HG03558 (cell line): Measurements from ENCODE around the gene PINK1.
"Not testable (repeated sequence)": the region's sequence is repeated elsewhere in the genome, so short reads cannot be mapped to it uniquely, and the experiment has no call there.

ENCODE experiments used
- ATAC-seq: cut with Tn5 transposase; IDR thresholded peaks from one replicate; pipeline ENCODE4 v1.9.1; 2021; ENCODE audit warnings: moderate number of reproducible peaks; ENCODE audit not compliant: unreplicated experiment; ENCODE audit errors: extremely low read depth

The PINK1 gene

DNA sequence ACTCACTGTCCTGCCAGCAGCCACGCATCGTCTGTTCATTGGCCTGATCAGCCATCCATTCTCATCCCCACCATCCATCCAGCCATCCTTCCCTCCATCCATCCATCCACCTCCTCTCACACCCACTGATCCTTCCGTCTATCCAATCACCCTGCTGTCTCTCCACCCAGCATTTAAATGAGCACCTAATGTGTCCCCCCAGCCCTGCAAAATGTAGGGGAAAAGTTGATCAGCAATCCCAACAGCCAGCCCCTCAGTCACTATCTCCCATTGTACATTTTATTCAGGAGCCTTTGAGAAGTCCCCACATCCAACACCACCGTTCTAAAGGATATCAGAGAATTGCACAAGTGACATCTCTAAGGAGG is 39.0 kb downstream of the PINK1 start:
- ATAC-seq, result no peak

DNA sequence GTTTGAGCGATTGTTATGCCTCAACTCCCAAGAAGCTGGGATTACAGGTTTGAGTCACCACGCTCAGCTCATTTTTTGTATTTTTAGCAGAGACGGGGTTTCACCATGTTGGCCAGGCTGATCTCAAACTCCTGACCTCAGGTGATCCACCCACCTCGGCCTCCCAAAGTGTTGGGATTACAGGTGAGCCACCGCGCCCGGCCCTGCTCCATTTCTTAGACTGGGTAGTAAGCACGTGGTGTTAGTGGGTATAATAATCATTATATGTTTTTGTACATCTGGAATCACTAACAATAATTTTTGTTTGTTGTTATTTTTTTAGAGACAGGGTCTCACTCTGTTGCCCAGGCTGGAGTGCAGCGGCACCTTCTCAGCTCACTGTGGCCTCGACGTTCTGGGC is 40.4 kb downstream of the PINK1 start:
- not testable (repeated sequence) for ATAC-seq

DNA sequence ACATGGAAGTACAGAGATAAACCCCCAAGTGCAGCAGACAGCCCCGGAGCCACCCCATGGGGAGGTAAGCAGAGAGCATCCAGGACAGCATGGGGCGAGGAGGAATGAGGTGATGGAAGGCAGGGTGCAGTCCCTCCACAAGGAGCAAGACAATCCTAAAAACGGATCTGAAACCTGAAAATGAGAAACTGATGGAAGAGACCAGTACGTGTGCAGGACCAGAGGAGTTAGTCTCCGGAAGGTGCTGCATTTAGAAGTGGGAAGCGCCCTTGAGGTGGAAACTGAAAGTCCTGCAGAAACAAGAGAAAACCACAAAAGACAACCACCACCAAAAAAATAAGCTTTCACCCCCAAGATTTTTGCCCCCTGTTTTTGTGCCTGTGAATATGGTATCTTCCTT is 45.3 kb downstream of the PINK1 start:
- ATAC-seq, result no peak

DNA sequence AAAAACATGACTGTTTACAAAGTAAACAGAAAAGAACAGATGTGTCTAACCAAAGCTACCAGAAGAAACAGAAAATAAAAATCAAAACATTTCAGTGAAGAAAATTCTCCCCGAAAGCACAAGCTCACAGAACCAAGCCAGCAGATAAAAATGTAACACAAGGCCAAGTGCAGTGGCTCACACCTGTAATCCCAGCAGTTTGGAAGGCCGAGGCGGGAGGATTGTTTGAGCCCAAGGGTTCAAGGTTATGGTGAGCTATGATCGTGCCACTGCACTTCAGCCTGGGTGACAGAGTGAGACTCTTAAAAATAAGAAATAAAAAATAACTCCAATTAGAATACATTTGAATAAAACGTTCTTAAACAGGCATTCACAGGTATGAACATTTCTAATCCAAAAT is 47.0 kb downstream of the PINK1 start:
- no peak for ATAC-seq

DNA sequence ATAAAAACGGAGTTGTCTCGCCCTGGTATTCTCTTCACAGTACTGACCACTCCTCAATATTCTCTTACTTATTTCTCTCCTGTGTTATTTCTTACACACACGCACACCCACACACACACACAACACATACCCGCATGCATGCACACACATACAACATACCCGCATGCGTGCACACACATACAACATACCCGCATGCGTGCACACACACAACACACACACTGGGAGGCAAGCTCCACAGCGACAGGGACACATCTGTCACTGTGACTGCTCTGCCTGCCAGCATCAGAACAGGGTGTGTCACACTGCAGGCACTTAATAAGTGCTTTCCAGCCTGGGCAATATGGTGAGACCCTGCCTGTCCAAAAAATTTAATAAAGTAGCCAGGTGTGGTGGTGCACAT is 48.7 kb downstream of the PINK1 start:
- no peak for ATAC-seq

DNA sequence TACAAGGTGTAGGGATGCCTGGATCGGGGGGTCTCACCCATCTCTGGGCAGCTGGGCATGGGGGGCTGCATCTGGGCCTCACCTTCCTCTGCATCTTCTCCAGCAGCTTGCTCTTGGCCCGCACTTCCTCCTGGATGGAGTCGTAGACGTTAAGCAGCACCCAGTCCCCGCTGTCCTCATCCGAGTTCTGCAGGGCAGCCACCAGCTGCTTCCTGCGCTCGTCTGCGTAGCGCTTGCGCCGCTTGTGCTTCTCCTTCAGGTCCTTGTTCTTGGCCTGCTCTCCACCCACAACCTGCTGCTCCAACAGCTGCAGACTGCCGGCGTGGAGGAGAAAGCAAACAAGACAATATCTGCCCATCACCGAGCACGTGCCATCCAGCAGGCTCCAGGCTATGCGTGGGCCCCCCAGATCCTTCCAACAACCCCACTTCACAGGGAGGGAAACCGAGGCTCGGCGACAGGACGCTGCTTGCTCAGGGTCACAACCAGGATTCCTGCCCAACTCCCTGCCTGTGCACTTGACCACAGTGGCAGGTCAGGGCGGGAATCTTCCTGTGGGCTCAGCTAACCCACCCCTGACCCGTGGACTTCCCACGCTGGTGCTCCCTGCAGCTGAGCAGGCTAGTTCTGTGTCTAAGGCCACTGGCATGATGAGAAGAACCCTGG is 49.4 kb downstream of the PINK1 start:
- no peak for ATAC-seq

DNA sequence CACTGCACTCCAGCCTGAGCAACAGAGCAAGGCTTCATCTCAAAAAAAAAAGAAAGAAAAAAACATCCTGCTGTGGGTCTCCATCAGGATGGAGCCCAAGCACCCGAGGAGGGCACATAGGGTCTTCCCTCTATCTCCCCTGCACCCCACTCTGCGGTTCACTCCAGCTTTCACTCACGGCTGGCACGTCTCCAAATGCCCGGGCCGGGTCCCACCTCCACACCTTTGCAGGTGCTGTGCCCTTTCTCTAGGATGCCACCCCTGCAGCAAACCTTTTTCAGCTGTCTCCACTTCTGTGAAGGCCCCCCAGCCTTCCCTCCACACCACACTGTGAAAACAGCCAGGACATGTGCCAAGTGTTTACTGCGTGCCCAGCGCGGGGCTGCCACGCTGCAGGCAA is 50.4 kb downstream of the PINK1 start:
- ATAC-seq, result no peak

DNA sequence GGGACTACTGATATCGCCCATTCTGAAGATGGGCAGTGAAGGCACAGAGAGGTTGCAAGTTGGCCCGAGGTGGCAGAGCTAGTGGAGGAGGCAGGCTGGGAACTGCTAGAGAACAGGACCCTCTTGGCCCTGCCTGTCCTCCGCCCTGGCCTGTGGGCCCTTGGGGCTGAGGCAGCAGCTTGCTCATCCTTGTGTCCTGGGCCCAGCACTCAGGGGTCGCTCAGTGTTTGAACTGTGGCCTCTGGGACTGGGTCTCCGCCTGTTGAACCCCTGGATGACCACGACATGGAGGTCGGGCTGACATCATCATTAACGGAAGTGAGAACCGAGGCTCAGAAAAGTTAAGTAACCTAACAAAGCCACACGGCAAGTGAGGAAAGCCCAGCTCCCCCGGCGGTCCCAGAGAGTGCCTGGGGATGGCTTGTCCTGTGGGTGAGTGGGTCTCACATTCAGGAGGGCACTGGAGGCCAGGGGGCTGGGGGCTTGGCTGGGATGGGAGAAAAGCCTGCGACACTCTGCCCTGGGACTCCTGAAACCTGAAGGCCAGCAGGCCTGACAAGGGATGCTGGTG is 50.9 kb downstream of the PINK1 start:
- no peak for ATAC-seq

DNA sequence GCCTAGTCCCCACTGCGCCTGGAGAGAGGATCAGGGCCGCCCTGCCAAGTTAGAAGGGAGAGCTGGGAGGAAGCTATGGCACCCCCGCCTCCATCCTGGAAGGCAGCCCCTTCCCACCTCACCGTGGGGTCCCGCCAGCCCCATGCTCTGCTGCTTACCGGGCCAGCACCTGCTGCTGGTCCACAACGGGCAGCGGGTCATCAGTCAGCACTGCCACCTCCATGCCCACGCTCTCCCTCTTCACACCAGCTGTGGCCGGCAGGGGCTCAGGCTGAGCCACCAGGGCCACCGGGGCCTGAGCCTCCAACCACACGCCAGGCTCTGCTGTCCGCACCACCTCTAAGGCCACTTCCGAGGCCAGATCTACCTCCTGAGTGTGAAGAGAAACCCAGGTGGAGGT is 51.4 kb downstream of the PINK1 start:
- ATAC-seq, result no peak

DNA sequence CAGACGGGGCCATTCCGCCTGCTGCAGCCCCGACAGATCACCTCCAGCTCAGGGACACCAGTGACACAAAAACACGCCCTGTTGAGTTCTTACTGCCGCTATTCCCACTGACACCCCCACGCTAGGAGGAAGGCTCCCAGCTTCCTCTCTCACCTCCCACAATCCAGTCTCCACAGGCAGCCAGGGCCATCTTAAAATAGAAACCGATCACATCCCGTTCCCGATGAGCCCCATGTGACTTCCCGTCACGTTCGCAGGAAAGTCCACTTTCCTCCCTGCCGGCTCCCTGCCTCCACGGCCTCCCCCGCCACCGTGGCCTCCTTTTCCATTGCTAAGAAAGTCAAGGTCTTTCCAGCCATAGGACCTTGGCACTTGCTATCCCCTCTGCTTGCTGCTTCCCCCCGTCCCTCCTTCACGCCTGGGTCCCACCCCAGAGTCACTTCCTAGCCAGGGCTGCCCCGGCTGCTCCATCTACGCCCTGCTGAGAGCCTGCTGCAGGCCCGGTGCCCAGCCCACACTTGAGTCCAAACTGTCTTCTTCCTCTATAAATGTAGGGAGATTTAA is 51.9 kb downstream of the PINK1 start:
- no peak for ATAC-seq

DNA sequence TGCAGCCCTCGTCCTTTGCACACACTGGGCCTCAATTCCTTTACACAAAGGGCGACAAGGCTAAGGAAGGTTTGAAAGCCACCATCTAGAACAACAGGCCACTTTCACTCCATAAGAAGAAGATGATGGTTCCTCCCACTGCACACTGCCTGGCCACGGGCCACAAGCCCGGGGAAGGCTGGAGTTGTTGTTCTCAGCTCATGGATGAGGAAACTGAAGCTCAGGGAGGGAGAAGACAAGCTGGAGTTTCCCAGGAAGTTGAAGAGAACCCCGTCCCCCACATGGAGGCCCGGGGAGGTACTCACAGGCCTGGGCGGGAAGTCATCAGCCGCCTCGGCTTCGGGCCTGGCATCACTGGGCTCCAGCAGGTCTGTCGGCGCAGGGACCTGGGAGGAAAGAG is 52.5 kb downstream of the PINK1 start:
- ATAC-seq, result no peak

DNA sequence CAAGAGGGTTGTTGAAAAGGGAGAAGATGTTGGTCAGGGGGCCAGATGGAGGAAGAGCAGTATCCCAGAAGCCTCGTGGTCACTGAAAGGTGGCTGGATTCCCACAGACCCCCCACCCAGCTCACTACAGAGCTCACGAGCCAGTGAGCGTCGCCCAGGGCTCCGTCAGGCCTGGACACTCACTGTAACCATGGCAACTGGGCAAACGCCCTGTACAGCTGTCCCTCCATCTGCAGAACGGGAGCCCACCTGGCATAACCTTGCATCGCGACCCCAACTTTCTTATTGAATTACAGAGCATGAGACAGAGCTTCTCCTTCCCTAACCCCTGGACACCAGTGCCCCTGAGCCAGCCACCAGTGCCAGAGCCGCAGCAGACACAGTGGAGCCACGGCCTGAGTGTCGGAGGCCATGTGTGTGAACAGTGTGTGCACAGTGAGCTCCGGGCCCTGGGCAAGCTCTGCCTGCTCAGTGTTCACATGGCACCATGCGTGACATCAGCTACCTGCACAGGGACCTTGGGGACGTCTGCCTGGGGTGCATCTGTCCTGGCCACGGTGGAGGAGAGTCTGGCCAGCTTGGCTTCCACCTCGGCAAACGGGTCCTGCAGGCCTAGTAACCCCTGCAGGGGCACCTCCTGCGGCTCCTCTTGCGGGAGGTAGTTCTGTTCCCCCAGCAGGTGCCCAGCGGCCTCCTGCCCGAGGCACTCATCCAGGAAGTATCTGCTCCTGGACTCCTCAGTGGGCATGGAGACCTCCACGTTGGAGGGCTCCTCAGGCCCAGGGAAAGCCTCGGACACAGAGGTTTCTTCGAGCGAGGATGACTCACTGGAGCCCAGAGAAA is 53.8 kb downstream of the PINK1 start:
- no peak for ATAC-seq

DNA sequence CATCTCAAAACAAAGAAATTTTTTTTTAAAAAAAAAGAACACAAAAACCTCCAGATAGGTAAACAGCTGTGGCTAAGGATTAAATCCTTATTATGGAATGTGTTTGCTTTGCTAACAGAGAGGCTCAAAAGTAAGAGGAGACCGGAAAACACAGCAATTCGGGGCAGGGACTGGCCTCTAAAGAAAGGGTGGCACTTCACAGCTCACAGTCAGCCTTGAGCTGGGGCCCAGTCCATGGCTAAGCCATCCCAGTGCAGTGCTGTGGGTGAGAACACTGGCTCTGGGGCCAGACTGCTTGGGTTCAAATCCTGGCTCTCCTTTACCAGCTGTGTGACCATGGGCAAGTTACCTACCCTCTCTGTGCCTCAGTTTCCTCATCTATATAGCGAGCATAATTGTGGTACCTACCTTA is 56.4 kb downstream of the PINK1 start:
- no peak for ATAC-seq

DNA sequence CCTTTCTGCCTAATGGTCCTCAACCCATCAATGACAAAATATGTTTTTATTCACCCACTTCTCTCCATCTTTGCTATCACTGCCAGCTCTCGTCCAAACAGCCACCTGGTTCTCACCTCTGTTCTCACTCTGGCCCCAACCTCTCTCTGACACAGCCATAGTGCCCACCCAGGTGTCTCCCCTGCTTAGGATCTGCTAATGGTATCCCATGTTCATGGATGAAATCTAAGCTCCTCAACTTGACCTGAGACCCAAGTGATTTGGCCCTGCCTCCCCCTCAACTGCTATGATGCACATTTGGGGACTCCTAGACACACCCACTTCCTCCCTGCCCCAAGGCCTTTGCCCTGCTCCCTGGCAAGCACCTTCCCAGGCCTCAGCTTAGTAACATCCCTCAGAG is 58.6 kb downstream of the PINK1 start:
- ATAC-seq, result no peak

DNA sequence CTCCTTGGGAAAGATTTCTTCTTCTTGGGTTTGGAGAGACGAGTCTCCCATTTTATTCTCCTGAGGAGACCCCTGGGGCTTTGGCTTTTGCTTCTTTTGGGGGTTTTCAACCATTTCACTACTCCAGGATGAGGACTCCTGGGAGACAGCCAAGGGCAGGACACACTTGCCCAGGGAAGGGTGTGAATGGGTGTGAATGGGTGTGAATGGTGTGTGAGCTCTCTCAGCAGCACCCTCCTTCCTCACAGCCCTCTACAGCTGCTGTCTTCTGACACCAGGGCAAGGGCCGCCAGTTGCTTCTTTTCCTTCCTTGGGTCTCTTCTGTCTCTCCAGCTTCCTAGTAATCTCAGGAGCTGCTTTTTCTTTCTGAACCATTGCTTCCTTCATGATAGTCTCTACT is 60.4 kb downstream of the PINK1 start:
- no peak for ATAC-seq

DNA sequence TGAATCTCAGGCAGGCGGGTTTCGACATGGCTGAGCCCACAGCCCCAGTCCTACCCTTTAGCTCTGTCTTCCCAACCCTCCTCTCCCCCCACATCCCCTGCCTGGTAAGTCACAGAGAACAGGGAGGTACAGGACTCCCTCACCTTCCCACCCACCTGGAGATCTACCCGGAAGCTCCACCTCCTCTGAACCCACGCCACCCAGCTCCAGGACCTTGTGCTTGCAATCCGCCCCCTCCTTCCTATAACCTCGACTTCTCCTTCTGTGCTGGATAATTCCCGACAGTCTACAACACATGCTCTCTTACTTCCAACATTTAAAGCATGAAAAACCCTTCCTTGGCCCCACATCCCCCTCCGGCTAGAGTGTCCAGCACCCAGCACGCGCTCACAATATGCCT is 62.3 kb downstream of the PINK1 start:
- no peak for ATAC-seq

DNA sequence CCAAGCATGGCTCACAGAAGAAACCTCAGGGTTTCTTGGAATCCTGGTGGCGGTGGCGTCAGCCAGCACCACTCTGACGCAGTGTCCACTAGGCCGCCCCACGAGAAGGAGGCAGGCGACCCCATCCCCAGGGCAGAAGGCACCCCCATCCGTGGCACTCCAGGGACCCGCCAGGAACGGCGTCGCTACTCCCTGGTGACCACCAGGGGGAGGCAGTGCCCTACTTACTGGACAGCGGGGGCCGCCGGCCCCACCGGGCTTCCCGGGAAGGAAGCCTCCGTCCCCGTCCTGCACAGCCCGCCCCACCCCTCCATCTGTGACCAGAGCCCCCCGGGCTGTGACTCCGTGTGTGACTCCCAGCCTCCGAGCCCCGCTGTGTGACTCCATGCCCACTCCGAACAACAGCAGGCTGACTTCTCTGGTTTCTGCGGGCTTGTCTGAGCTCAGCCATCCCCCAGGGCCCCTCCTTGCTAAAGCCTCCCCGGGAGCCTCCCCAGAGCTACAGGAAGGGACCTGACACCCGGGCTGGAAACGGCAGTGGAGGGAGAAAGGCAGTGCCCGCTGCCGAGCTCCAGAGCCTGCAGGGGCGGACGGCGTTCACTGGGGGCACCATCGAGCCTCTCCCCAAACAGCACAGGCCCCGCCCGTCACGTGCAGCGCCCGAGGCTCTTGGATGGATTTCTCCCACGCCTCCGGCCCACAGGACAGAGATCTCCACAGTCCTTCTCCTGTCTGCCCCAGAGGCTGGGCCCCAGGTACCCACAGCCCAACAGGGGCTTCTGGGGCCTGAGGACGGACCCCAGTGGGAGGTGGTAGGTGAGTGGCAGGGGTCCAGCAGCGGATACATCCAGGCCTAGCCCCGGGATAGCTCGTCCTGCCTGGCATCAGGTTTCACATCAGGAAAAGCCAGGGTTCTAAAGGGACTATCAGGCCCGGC is 63.4 kb downstream of the PINK1 start:
- no peak for ATAC-seq

DNA sequence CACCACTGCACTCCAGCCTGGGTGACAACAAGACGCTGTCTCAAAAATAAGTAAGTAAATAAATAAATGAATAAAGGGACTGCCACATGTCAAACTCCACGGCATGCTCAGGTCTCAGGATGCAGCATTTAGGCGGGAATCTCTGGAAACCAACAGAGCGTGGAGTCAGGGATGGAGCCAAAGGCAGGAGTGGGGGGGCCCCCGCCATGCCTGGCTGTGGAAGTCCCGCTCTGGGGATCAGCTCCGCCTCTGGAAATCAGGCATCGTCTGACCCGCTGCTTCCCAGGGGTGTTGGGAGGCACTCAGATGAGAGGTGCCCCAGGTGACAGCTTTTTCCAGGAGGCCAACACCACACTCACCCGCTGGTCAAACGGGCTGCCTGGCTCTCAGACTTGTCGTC is 64.3 kb downstream of the PINK1 start:
- no peak for ATAC-seq

DNA sequence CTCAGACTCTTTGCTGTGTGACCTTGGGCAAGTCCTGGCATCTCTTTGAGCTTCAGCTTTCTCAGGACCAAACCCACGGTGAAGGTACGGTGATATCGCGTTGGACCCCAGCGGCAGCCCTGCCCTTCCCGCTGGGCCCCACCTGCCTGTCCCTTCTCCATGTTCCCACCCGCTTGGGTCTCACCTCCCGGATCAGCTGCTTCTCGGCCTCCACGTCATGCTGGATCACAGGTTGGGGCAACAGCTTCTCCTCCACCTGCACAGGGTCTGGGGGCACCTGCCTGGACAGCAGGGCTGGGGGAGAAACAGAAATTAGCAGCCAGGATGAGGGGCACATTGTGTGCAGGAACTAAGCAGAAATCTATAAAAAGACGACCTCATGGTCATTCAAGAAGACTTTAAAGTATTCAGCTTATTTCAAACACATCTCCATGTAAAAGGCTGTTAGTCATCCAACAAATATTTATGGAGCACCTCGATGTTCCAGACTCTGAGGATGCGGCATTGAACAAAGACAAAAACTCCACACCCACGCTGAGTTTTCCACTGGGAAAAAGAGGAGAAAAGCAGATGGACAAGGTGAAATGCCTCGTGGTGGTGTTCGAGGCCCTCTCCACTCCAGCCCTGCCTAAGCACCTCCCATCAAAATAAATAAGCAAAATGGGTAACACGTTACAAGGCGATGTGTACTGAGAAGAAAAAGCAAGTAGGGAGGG is 65.1 kb downstream of the PINK1 start:
- no peak for ATAC-seq

DNA sequence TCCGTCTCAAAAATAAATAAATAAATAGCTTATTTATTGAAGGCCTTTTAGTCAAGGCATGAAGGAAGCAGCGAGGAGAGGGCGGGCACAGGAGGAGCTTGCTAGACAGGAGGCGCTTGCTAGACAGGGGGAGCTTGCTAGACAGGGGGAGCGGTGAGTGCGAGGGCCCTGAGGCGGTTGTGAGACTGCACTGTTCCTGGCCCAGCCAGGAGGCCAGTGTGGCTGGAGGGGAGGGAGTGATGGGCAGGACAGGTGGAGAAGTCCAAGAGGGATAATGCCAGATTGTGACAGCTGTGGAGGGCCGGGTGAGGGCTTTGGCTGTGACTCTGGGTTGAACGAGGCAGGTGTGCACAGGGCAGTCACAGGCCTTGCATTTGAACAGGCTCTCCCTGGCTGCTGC is 66.3 kb downstream of the PINK1 start:
- no peak for ATAC-seq
